ENCODE data around the gene DPP3. TPM values are rescaled to one million over a fixed set of nuclear protein-coding genes. Genes with fewer than 3 reads are reported as not detected.

The DPP3 gene
- total RNA-seq, 1 donor from 2014 or later = 109 TPM

DNA sequence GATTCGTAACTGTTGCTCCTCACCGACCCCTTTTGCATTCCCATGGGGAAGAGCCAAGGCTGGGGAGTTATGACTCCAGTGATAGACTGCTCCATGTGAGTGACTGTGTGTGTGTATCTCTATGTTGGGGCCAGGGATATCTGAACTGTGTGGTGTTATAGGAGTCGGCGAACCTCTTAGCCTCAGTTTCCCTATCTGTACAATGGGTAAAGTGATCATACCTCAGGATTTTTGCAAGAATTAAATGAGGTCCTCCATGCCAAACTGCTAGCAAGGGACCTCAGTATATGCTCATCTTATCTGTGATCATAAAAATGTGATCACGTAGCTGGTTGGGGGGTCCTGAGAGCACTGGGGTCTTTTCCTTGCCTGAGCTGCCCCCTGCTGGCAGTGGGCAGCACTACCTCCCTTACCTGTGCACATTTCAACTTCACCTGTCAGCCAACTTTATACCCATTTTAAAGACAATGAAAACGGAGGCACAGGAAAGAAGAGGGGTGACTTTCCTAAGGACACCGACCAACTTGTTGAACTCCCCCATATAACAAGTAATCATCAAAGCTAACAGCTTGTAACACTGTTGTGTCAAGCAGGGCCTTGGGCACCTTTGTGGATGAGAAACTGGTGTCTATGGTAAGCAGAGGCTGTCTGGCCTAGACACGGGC, 1.4 kb upstream of the DPP3 start:
- Mint-ChIP-seq H3K27me3 (ENCODE audit: low read depth) (no peaks in the 10 kb centered on the region), H3K27ac (peak overlapping the region; percentile 79), H3K9me3 (no peaks in the 10 kb centered on the region), H3K4me1 (ENCODE audit: low read depth) (peaks cover 20% of the 10 kb centered on the region), H3K36me3 (ENCODE audit: low read depth) (peaks cover 24% of the 10 kb centered on the region), H3K4me3 (ENCODE audit: low read depth) (peak overlapping the region; percentile 85)
- DNase-seq (ENCODE audit: low spot score) = no peak
- intact Hi-C loops (cut with micrococcal nuclease) = no loop called here

DNA sequence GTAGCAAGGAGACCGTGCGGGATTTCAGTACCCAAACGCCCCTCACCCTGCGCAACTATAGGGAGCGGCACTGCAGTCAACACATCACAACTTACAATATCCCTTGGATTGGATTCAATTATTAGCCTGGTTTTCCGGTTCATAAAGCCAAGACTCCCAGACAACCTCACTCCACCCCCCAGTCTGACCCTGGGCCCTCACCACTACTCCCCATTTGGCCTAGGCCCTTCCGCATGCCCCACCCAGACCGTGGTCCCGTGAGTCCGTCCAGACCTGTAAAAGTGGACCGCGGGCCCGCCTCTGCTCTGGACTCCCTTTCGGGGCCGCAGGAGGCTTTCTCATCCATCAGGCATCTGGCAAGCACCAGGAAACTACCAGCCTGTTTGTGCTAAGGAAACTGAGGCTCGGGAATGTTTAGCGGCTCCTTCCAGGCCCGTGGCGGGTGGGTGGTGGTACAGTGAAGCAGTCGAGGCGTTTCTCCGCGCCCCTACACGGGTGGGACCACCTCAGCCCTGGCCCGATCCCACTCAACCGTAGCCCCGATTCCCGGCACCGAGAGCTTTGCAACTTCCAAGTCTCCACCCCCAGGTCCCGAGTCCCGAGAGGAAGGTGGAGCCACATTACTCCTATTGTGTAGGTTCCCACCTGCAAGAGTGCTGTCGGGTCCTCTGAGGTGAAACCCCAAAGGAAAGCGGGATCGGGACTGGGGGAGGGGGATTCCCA, 679 bp upstream of the DPP3 start:
- intact Hi-C loops (cut with micrococcal nuclease) = loop anchor here (1.0 kb wide), 2 partner anchors 13 to 40 kb away; partner anchors contain the start of gene PELI3
- peaks cover 24% of the 10 kb centered on the region for H3K4me1 Mint-ChIP-seq (ENCODE audit: low read depth)
- peak overlapping the region; percentile 79 for H3K27ac Mint-ChIP-seq
- DNase-seq (ENCODE audit: low spot score) = no peak
- peak overlapping the region; percentile 85 for H3K4me3 Mint-ChIP-seq (ENCODE audit: low read depth)
- H3K27me3 Mint-ChIP-seq (ENCODE audit: low read depth) = no peaks in the 10 kb centered on the region
- H3K9me3 Mint-ChIP-seq = no peaks in the 10 kb centered on the region
- H3K36me3 Mint-ChIP-seq (ENCODE audit: low read depth) = peaks cover 20% of the 10 kb centered on the region

DNA sequence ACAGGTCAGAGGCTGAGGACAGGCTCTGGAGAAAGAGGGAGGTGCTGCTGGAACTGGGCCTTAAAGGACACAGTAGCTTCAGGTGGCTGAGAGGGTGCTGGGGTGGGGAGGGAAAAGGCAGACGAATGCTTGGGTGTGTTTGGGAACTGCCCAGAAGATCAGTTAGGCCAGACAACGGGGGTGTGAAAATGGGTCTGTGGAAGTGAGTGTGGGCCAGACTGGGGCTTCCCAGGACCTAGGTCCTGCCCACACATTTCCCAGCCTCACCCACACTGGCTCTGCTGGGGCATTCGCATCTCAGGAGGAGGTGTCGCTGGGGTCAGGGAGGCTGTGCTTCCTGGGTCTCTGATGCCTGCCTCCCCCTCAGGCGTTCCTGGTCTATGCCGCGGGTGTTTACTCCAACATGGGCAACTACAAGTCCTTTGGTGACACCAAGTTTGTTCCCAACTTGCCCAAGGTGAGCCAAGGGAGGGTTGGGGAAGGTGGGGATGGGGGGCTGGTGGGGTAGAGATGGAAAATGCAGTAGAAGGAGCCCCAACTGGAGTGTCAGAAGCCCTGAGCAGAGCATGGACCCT, 4.7 kb downstream of the DPP3 start:
- no peaks in the 10 kb centered on the region for H3K27me3 Mint-ChIP-seq (ENCODE audit: low read depth)
- no peak for DNase-seq (ENCODE audit: low spot score)
- H3K27ac Mint-ChIP-seq = no peak overlapping the region
- H3K4me1 Mint-ChIP-seq (ENCODE audit: low read depth) = peaks cover 20% of the 10 kb centered on the region
- H3K36me3 Mint-ChIP-seq (ENCODE audit: low read depth) = peaks cover 44% of the 10 kb centered on the region
- intact Hi-C loops (cut with micrococcal nuclease) = no loop called here
- no peaks in the 10 kb centered on the region for H3K9me3 Mint-ChIP-seq
- H3K4me3 Mint-ChIP-seq (ENCODE audit: low read depth) = no peak overlapping the region

DNA sequence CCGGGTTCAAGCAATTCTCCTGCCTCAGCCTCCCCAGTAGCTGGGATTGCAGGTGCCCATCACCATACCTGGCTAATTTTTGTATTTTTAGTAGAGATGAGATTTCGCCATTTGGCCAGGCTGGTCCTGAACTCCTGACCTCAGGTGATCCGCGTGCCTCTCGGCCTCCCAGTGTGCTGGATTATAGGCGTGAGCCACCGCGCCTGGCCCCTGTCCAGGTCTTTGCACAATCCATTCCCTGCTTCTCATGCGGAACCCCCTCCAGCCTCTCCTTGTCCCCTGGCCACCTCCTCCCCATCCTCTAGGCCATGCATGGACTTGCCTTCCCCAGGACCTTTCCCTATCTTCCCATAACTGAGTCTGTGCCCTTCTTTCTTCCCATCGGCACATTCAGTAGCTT, 8.7 kb downstream of the DPP3 start:
- Mint-ChIP-seq H3K9me3 (no peaks in the 10 kb centered on the region), H3K27me3 (ENCODE audit: low read depth) (no peaks in the 10 kb centered on the region), H3K27ac (no peak overlapping the region), H3K36me3 (ENCODE audit: low read depth) (peaks cover 42% of the 10 kb centered on the region), H3K4me1 (ENCODE audit: low read depth) (peaks cover 8% of the 10 kb centered on the region), H3K4me3 (ENCODE audit: low read depth) (no peak overlapping the region)
- no peak for DNase-seq (ENCODE audit: low spot score)
- intact Hi-C loops (cut with micrococcal nuclease) = no loop called here

- Mint-ChIP-seq H3K36me3 (ENCODE audit: low read depth) (peaks cover 42% of the 10 kb centered on the region), H3K4me3 (ENCODE audit: low read depth) (no peak overlapping the region), H3K27ac (no peak overlapping the region), H3K4me1 (ENCODE audit: low read depth) (peaks cover 3% of the 10 kb centered on the region), H3K27me3 (ENCODE audit: low read depth) (no peaks in the 10 kb centered on the region), H3K9me3 (no peaks in the 10 kb centered on the region)
- DNase-seq (ENCODE audit: low spot score) = no peak
- intact Hi-C loops (cut with micrococcal nuclease) = no loop called here
Measured at GRCh38 chr11:66489636-66490035, 9.4 kb downstream of the DPP3 start.

- no peak for DNase-seq (ENCODE audit: low spot score)
- Mint-ChIP-seq H3K4me3 (ENCODE audit: low read depth) (no peak overlapping the region), H3K36me3 (ENCODE audit: low read depth) (peaks cover 39% of the 10 kb centered on the region), H3K27ac (no peak overlapping the region), H3K9me3 (no peaks in the 10 kb centered on the region), H3K27me3 (ENCODE audit: low read depth) (no peaks in the 10 kb centered on the region), H3K4me1 (ENCODE audit: low read depth) (no peaks in the 10 kb centered on the region)
- intact Hi-C loops (cut with micrococcal nuclease) = no loop called here
Measured at GRCh38 chr11:66491315-66491935, 11.2 kb downstream of the DPP3 start.

GRCh38 chr11:66492161-66492865, 12.1 kb downstream of the DPP3 start:
- no peaks in the 10 kb centered on the region for H3K4me1 Mint-ChIP-seq (ENCODE audit: low read depth)
- peaks cover 40% of the 10 kb centered on the region for H3K36me3 Mint-ChIP-seq (ENCODE audit: low read depth)
- no peaks in the 10 kb centered on the region for H3K27me3 Mint-ChIP-seq (ENCODE audit: low read depth)
- DNase-seq (ENCODE audit: low spot score) = no peak
- no peaks in the 10 kb centered on the region for H3K9me3 Mint-ChIP-seq
- intact Hi-C loops (cut with micrococcal nuclease) = no loop called here
- peak overlapping the region; percentile 2 for H3K27ac Mint-ChIP-seq
- no peak overlapping the region for H3K4me3 Mint-ChIP-seq (ENCODE audit: low read depth)

- no peak for DNase-seq (ENCODE audit: low spot score)
- no peak overlapping the region for H3K27ac Mint-ChIP-seq
- no peaks in the 10 kb centered on the region for H3K9me3 Mint-ChIP-seq
- H3K4me3 Mint-ChIP-seq (ENCODE audit: low read depth) = no peak overlapping the region
- no peaks in the 10 kb centered on the region for H3K27me3 Mint-ChIP-seq (ENCODE audit: low read depth)
- H3K36me3 Mint-ChIP-seq (ENCODE audit: low read depth) = peaks cover 33% of the 10 kb centered on the region
- H3K4me1 Mint-ChIP-seq (ENCODE audit: low read depth) = no peaks in the 10 kb centered on the region
- intact Hi-C loops (cut with micrococcal nuclease) = no loop called here
Measured at GRCh38 chr11:66493130-66493529, 12.9 kb downstream of the DPP3 start.

- peaks cover 32% of the 10 kb centered on the region for H3K36me3 Mint-ChIP-seq (ENCODE audit: low read depth)
- intact Hi-C loops (cut with micrococcal nuclease) = no loop called here
- H3K27me3 Mint-ChIP-seq (ENCODE audit: low read depth) = no peaks in the 10 kb centered on the region
- no peaks in the 10 kb centered on the region for H3K4me1 Mint-ChIP-seq (ENCODE audit: low read depth)
- no peak for DNase-seq (ENCODE audit: low spot score)
- H3K27ac Mint-ChIP-seq = no peak overlapping the region
- no peak overlapping the region for H3K4me3 Mint-ChIP-seq (ENCODE audit: low read depth)
- H3K9me3 Mint-ChIP-seq = no peaks in the 10 kb centered on the region
Measured at GRCh38 chr11:66494458-66494857, 14.2 kb downstream of the DPP3 start.

- Mint-ChIP-seq H3K27me3 (ENCODE audit: low read depth) (no peaks in the 10 kb centered on the region), H3K9me3 (no peaks in the 10 kb centered on the region), H3K4me1 (ENCODE audit: low read depth) (no peaks in the 10 kb centered on the region), H3K4me3 (ENCODE audit: low read depth) (no peak overlapping the region), H3K36me3 (ENCODE audit: low read depth) (peaks cover 30% of the 10 kb centered on the region), H3K27ac (no peak overlapping the region)
- intact Hi-C loops (cut with micrococcal nuclease) = no loop called here
- DNase-seq (ENCODE audit: low spot score) = no peak
Measured at GRCh38 chr11:66494935-66495334, 14.7 kb downstream of the DPP3 start.

DNA sequence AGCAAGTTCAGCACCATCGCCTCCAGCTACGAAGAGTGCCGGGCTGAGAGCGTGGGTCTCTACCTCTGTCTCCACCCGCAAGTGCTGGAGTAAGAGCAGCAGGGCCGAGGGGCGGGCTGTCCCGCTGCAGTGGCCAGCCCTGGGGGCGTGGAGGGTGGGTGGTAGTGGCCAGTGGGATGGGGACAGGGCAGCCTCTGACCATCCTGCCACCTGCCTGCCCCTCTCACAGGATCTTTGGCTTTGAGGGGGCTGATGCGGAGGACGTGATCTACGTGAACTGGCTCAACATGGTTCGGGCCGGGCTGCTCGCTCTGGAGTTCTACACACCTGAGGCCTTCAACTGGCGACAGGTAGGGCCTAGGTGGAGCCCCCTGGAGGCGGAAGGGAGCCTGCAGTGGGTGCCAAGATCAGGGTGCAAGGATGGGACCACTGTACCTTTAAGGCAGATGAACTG, 15.2 kb downstream of the DPP3 start:
- no peak overlapping the region for H3K27ac Mint-ChIP-seq
- no peak for DNase-seq (ENCODE audit: low spot score)
- no peaks in the 10 kb centered on the region for H3K27me3 Mint-ChIP-seq (ENCODE audit: low read depth)
- H3K36me3 Mint-ChIP-seq (ENCODE audit: low read depth) = peaks cover 29% of the 10 kb centered on the region
- no peaks in the 10 kb centered on the region for H3K4me1 Mint-ChIP-seq (ENCODE audit: low read depth)
- intact Hi-C loops (cut with micrococcal nuclease) = no loop called here
- H3K9me3 Mint-ChIP-seq = no peaks in the 10 kb centered on the region
- H3K4me3 Mint-ChIP-seq (ENCODE audit: low read depth) = no peak overlapping the region

GRCh38 chr11:66497206-66497605, 17.0 kb downstream of the DPP3 start:
- no peaks in the 10 kb centered on the region for H3K9me3 Mint-ChIP-seq
- no peak overlapping the region for H3K4me3 Mint-ChIP-seq (ENCODE audit: low read depth)
- peaks cover 26% of the 10 kb centered on the region for H3K36me3 Mint-ChIP-seq (ENCODE audit: low read depth)
- H3K27me3 Mint-ChIP-seq (ENCODE audit: low read depth) = no peaks in the 10 kb centered on the region
- DNase-seq (ENCODE audit: low spot score) = no peak
- H3K4me1 Mint-ChIP-seq (ENCODE audit: low read depth) = no peaks in the 10 kb centered on the region
- H3K27ac Mint-ChIP-seq = no peak overlapping the region
- intact Hi-C loops (cut with micrococcal nuclease) = no loop called here
